Measurements from ENCODE around the gene KBTBD12. TPM values are rescaled to one million over a fixed set of nuclear protein-coding genes. Genes with fewer than 3 reads are reported as not detected.

The KBTBD12 gene
- total RNA-seq, 3 donors from 2014 or later (not counting 1 experiment from before 2014, with no cell fraction given), result 0.12 TPM; not detected in 2

DNA sequence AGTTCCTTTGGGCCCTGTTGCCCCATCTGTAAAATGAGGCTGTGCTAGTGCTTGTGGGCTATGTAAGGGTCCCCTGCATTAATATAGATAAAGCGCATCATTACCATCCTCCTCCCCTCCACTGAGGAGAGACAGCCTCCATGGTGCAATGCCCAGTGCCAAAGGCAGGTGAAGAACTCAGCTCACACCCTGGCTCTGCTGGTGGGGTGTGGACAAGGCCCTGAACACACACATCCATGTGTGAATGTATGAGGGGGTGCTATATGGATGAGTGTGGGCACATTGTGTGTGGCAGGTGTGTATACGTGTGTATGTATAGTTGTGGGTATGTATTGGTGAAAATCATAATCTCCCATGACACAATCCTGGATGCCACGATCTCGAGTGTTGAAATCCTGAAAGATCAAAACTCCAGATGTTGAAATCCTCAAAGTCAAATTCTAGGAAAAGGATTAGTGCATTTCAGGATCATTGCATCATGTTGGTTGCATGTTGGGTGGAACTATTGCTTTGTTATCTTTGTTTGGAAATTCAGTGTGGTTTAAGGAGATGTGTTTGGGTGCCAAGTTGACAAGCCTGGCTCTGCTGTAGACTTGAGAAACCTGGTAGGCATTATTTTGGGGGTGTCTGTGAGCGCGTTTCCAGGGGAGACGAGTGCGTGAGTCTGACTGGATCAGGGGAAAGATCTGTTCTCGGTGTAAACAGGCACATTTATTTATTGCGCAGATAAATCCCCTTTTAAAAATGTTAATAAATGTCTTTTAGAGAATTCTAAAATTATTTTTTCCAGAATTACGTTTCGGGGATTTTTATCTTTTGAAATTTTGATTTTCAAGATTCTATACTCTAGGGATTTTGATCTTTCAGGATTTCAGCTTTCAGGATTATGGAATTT, 95.2 kb downstream of the KBTBD12 start:
- DNase-seq (no peak), ATAC-seq (no peak)
- Mint-ChIP-seq H3K27ac (no peak overlapping the region), H3K27me3 (ENCODE audit: low read depth in 2 of 2) (peaks cover 11 to 12% of the 10 kb centered on the region in 2 donors), H3K9me3 (no peaks in the 10 kb centered on the region), H3K36me3 (no peaks in the 10 kb centered on the region), H3K4me3 (no peak overlapping the region), H3K4me1 (no peaks in the 10 kb centered on the region)
- H3K4me1 ChIP-seq (ENCODE audit: control insufficient read depth, insufficient read depth, low read length), result no peaks in the 10 kb centered on the region
- H3K4me3 ChIP-seq (ENCODE audit: low read length), result no peak overlapping the region
- TF ChIP-seq, protein P1, sequence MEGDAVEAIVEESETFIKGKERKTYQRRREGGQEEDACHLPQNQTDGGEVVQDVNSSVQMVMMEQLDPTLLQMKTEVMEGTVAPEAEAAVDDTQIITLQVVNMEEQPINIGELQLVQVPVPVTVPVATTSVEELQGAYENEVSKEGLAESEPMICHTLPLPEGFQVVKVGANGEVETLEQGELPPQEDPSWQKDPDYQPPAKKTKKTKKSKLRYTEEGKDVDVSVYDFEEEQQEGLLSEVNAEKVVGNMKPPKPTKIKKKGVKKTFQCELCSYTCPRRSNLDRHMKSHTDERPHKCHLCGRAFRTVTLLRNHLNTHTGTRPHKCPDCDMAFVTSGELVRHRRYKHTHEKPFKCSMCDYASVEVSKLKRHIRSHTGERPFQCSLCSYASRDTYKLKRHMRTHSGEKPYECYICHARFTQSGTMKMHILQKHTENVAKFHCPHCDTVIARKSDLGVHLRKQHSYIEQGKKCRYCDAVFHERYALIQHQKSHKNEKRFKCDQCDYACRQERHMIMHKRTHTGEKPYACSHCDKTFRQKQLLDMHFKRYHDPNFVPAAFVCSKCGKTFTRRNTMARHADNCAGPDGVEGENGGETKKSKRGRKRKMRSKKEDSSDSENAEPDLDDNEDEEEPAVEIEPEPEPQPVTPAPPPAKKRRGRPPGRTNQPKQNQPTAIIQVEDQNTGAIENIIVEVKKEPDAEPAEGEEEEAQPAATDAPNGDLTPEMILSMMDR (IDR thresholded peaks at IDR 0.05), result no peak
- intact Hi-C loops (cut with micrococcal nuclease), result no loop called here
- H3K9me3 ChIP-seq (ENCODE audit: control insufficient read depth, insufficient read depth, low read length), result no peaks in the 10 kb centered on the region
- 95% methylated on average over 8 of the region's 12 CpGs for WGBS (ENCODE audit: insufficient coverage)
- no peak overlapping the region for H3K27ac ChIP-seq (ENCODE audit: low read length)
- no peaks in the 10 kb centered on the region for H3K36me3 ChIP-seq (ENCODE audit: control insufficient read depth, insufficient read depth, low read length)
- no peaks in the 10 kb centered on the region for H3K27me3 ChIP-seq (ENCODE audit: control insufficient read depth, insufficient read depth, low read length)

DNA sequence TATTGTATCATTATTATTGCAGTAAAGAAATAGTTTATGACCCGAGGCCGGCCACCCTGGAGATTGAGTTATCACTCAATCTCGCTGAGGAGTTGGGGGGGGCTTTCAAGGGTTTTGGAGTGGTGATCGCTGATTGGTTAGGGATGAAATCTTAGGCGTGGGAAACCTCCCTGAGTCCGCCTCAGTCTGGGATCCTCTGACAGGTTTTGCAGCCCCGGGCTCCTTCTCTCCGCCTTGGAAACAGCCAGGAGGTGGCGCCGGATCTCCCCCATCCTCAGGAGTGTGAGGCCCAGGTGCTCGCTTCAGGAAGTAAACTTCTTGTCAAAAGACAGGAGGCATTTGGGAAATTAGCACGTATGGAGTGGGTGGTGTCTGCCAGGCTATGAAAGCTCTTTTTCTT, 96.1 kb downstream of the KBTBD12 start:
- no peaks in the 10 kb centered on the region for H3K9me3 Mint-ChIP-seq
- no peak overlapping the region for H3K27ac Mint-ChIP-seq
- Histone ChIP-seq H3K9me3 (ENCODE audit: control insufficient read depth, insufficient read depth, low read length) (no peaks in the 10 kb centered on the region), H3K36me3 (ENCODE audit: control insufficient read depth, insufficient read depth, low read length) (no peaks in the 10 kb centered on the region), H3K27me3 (ENCODE audit: control insufficient read depth, insufficient read depth, low read length) (no peaks in the 10 kb centered on the region), H3K27ac (ENCODE audit: low read length) (no peak overlapping the region), H3K4me3 (ENCODE audit: low read length) (no peak overlapping the region), H3K4me1 (ENCODE audit: control insufficient read depth, insufficient read depth, low read length) (no peaks in the 10 kb centered on the region)
- WGBS (ENCODE audit: insufficient coverage), result 21% methylated on average over 12 of the region's 12 CpGs
- ATAC-seq (no peak), DNase-seq (peak in 1 of 2 donors; percentile 31)
- H3K36me3 Mint-ChIP-seq, result no peaks in the 10 kb centered on the region
- peaks cover 11 to 12% of the 10 kb centered on the region in 2 donors for H3K27me3 Mint-ChIP-seq (ENCODE audit: low read depth in 2 of 2)
- H3K4me1 Mint-ChIP-seq, result no peaks in the 10 kb centered on the region
- TF ChIP-seq, protein P1 (IDR thresholded peaks at IDR 0.05), result no peak
- H3K4me3 Mint-ChIP-seq, result no peak overlapping the region
- intact Hi-C loops (cut with micrococcal nuclease), result no loop called here

DNA sequence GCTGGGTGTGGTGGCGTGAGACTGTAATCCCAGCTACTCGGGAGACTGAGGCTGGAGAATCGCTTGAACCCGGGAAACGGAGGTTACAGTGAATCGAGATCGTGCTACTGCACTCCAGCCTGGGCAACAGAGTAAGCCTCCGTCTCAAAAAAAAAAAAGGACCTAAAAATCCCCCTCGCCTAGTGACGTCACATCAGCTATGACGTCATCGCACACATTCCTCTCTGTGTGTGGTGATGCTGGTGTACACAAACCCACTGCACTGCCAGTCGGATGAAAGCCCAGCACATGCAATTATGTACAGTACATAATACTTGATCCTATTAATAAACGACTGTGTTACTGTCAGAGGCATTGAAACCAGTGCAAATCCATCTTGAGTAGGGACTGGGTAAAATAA, 97.0 kb downstream of the KBTBD12 start:
- TF ChIP-seq, protein P1 (IDR thresholded peaks at IDR 0.05), result no peak
- no peaks in the 10 kb centered on the region for H3K27me3 ChIP-seq (ENCODE audit: control insufficient read depth, insufficient read depth, low read length)
- H3K27ac ChIP-seq (ENCODE audit: low read length), result no peak overlapping the region
- no peak overlapping the region for H3K4me3 ChIP-seq (ENCODE audit: low read length)
- intact Hi-C loops (cut with micrococcal nuclease), result no loop called here
- Mint-ChIP-seq H3K4me3 (no peak overlapping the region), H3K27me3 (ENCODE audit: low read depth in 2 of 2) (peaks cover 8 to 12% of the 10 kb centered on the region in 2 donors), H3K27ac (no peak overlapping the region), H3K9me3 (no peaks in the 10 kb centered on the region), H3K4me1 (no peaks in the 10 kb centered on the region), H3K36me3 (no peaks in the 10 kb centered on the region)
- no peaks in the 10 kb centered on the region for H3K9me3 ChIP-seq (ENCODE audit: control insufficient read depth, insufficient read depth, low read length)
- DNase-seq (no peak), ATAC-seq (no peak)
- no peaks in the 10 kb centered on the region for H3K4me1 ChIP-seq (ENCODE audit: control insufficient read depth, insufficient read depth, low read length)
- 93% methylated on average over 14 of the region's 14 CpGs for WGBS (ENCODE audit: insufficient coverage)
- no peaks in the 10 kb centered on the region for H3K36me3 ChIP-seq (ENCODE audit: control insufficient read depth, insufficient read depth, low read length)

Data from natural killer cell (primary cell).